Myocyte (in vitro differentiated cells): ENCODE results near the gene SETBP1. TPM values are rescaled to one million over a fixed set of nuclear protein-coding genes. Genes with fewer than 3 reads are reported as not detected.

Experiments
- DNase-seq: peaks from one replicate; pipeline ENCODE4 v3.0.0-alpha.2; 2012; ENCODE audit warnings: low read depth
- total RNA-seq: library from RNA; depleted of rRNA; stranded (reverse); fragments of >200 nt; gene quantifications from 2 replicates; pipeline ENCODE4 v1.2.3, GENCODE V29; 2014

SETBP1 gene
- total RNA-seq, 1 donor from 2014 or later: 3.3 TPM

GRCh38 chr18:44927127-44927849 is 246.6 kb downstream of the SETBP1 start:
- peak; percentile 65 for DNase-seq

- DNase-seq: no peak
These were observed 254.2 kb downstream of the SETBP1 start for GRCh38 chr18:44934901-44935300.

- DNase-seq: no peak
These were observed 254.8 kb downstream of the SETBP1 start for GRCh38 chr18:44935455-44935854.

GRCh38 chr18:44936485-44936884 is 255.8 kb downstream of the SETBP1 start:
- DNase-seq: no peak

GRCh38 chr18:44937960-44938719 is 257.5 kb downstream of the SETBP1 start:
- DNase-seq: no peak

- DNase-seq: no peak
These were observed 258.3 kb downstream of the SETBP1 start for GRCh38 chr18:44938720-44939665.

GRCh38 chr18:44941516-44941915 is 260.8 kb downstream of the SETBP1 start:
- no peak for DNase-seq

GRCh38 chr18:44942073-44942472 is 261.4 kb downstream of the SETBP1 start:
- no peak for DNase-seq

- peak; percentile 78 for DNase-seq
These were observed 262.7 kb downstream of the SETBP1 start for GRCh38 chr18:44943311-44943881.

GRCh38 chr18:44944461-44944860 is 263.8 kb downstream of the SETBP1 start:
- DNase-seq: no peak

- DNase-seq: no peak
These were observed 265.3 kb downstream of the SETBP1 start for GRCh38 chr18:44945888-44946401.

- no peak for DNase-seq
These were observed 265.9 kb downstream of the SETBP1 start for GRCh38 chr18:44946529-44947113.

GRCh38 chr18:44949967-44950366 is 269.3 kb downstream of the SETBP1 start:
- no peak for DNase-seq

- DNase-seq: no peak
These were observed 270.1 kb downstream of the SETBP1 start for GRCh38 chr18:44950685-44951195.

- no peak for DNase-seq
These were observed 271.1 kb downstream of the SETBP1 start for GRCh38 chr18:44951748-44952147.

- no peak for DNase-seq
These were observed 273.6 kb downstream of the SETBP1 start for GRCh38 chr18:44954257-44954656.

GRCh38 chr18:44955825-44956224 is 275.1 kb downstream of the SETBP1 start:
- DNase-seq: peak; percentile 26

GRCh38 chr18:44957025-44957424 is 276.3 kb downstream of the SETBP1 start:
- DNase-seq: no peak

GRCh38 chr18:44957461-44957860 is 276.8 kb downstream of the SETBP1 start:
- peak; percentile 30 for DNase-seq

- DNase-seq: no peak
These were observed 277.4 kb downstream of the SETBP1 start for GRCh38 chr18:44958040-44958439.
